KOPT-K1 (cell line): ENCODE measurements around the gene TARM1.
"Not testable (repeated sequence)": the region's sequence is repeated elsewhere in the genome, so short reads cannot be mapped to it uniquely, and the experiment has no call there.

Experiments
- H3K27ac ChIP-seq: fragments of 200-600 bp; sonication (generic); 2 replicates; pipeline ENCODE4 v1.5.1; 2016; ENCODE audit warnings: antibody characterized with exemption, mild to moderate bottlenecking, low read depth, low read length; ENCODE audit not compliant: poor library complexity, severe bottlenecking
- H3K36me3 ChIP-seq: fragments of 200-600 bp; sonication (generic); 2 replicates; pipeline ENCODE4 v1.5.1; 2017; ENCODE audit warnings: antibody characterized with exemption, mild to moderate bottlenecking, low read length, moderate library complexity; ENCODE audit not compliant: insufficient read depth
- H3K9me3 ChIP-seq: fragments of 200-600 bp; sonication (generic); 2 replicates; pipeline ENCODE4 v1.5.1; 2017; ENCODE audit warnings: antibody characterized with exemption, low read length, mild to moderate bottlenecking; ENCODE audit not compliant: insufficient read depth, poor library complexity, severe bottlenecking

The TARM1 gene

GRCh38 chr19:54073829-54074228 lies 7.3 kb downstream of the TARM1 start:
- no peak overlapping the region for H3K27ac ChIP-seq
- no peaks in the 10 kb centered on the region for H3K9me3 ChIP-seq
- H3K36me3 ChIP-seq = no peaks in the 10 kb centered on the region

- H3K36me3 ChIP-seq = no peaks in the 10 kb centered on the region
- no peak overlapping the region for H3K27ac ChIP-seq
- no peaks in the 10 kb centered on the region for H3K9me3 ChIP-seq
These were observed 11.7 kb downstream of the TARM1 start for GRCh38 chr19:54069470-54069869.

- Histone ChIP-seq H3K27ac (no peak within 1 kb of the TSS), H3K9me3 (no peaks in the 10 kb centered on the region), H3K36me3 (no peaks in the 10 kb centered on the region)
These were observed 17.6 kb downstream of the TARM1 start, which contains the start of gene VSTM1 for GRCh38 chr19:54063350-54064116. Gene VSTM1 (minus strand): TSS chr19:54063897. CDS start chr19:54063777, 120 bp downstream.

GRCh38 chr19:54062643-54063042 lies 18.5 kb downstream of the TARM1 start:
- H3K9me3 ChIP-seq = no peaks in the 10 kb centered on the region
- H3K27ac ChIP-seq = no peak overlapping the region
- H3K36me3 ChIP-seq = no peaks in the 10 kb centered on the region

GRCh38 chr19:54047616-54048015 lies 33.5 kb downstream of the TARM1 start:
- Histone ChIP-seq H3K27ac (no peak overlapping the region), H3K9me3 (no peaks in the 10 kb centered on the region), H3K36me3 (no peaks in the 10 kb centered on the region)

GRCh38 chr19:54045771-54046170 lies 35.4 kb downstream of the TARM1 start:
- Histone ChIP-seq H3K36me3 (no peaks in the 10 kb centered on the region), H3K9me3 (no peaks in the 10 kb centered on the region), H3K27ac (no peak overlapping the region)

- H3K9me3 ChIP-seq = no peaks in the 10 kb centered on the region
- no peaks in the 10 kb centered on the region for H3K36me3 ChIP-seq
- no peak overlapping the region for H3K27ac ChIP-seq
These were observed 38.2 kb downstream of the TARM1 start for GRCh38 chr19:54042989-54043388.

- no peak overlapping the region for H3K27ac ChIP-seq
These were observed 39.1 kb downstream of the TARM1 start for GRCh38 chr19:54041969-54042606.

GRCh38 chr19:54040003-54040402 lies 41.2 kb downstream of the TARM1 start:
- Histone ChIP-seq H3K9me3 (no peaks in the 10 kb centered on the region), H3K36me3 (no peaks in the 10 kb centered on the region), H3K27ac (no peak overlapping the region)

More at GRCh38 chr19:54041969-54042606, 39.1 kb downstream of the TARM1 start:
- no peaks in the 10 kb centered on the region for H3K36me3 ChIP-seq
- no peaks in the 10 kb centered on the region for H3K9me3 ChIP-seq

GRCh38 chr19:54036542-54036941 lies 44.6 kb downstream of the TARM1 start:
- not testable (repeated sequence) for H3K9me3 ChIP-seq, H3K27ac ChIP-seq, H3K36me3 ChIP-seq

GRCh38 chr19:54035215-54036178 lies 45.7 kb downstream of the TARM1 start:
- H3K27ac ChIP-seq = no peak overlapping the region
- H3K9me3 ChIP-seq = no peaks in the 10 kb centered on the region

GRCh38 chr19:54030895-54031586 lies 50.1 kb downstream of the TARM1 start:
- H3K27ac ChIP-seq = no peak overlapping the region
- H3K36me3 ChIP-seq = no peaks in the 10 kb centered on the region
- H3K9me3 ChIP-seq = no peaks in the 10 kb centered on the region

More at GRCh38 chr19:54035215-54036178, 45.7 kb downstream of the TARM1 start:
- no peaks in the 10 kb centered on the region for H3K36me3 ChIP-seq

GRCh38 chr19:54029930-54030490 lies 51.2 kb downstream of the TARM1 start:
- H3K36me3 ChIP-seq = no peaks in the 10 kb centered on the region
- H3K27ac ChIP-seq = no peak overlapping the region
- no peaks in the 10 kb centered on the region for H3K9me3 ChIP-seq

- Histone ChIP-seq H3K36me3 (no peaks in the 10 kb centered on the region), H3K27ac (no peak overlapping the region), H3K9me3 (no peaks in the 10 kb centered on the region)
These were observed 51.9 kb downstream of the TARM1 start for GRCh38 chr19:54029301-54029700.
